Measurements from ENCODE around the gene SNAPC2. TPM values are rescaled to one million over a fixed set of nuclear protein-coding genes. Genes with fewer than 3 reads are reported as not detected.

Gene SNAPC2
- total RNA-seq, 4 donors from 2014 or later = 11.4 to 35.9 (median 13.0) TPM

DNA sequence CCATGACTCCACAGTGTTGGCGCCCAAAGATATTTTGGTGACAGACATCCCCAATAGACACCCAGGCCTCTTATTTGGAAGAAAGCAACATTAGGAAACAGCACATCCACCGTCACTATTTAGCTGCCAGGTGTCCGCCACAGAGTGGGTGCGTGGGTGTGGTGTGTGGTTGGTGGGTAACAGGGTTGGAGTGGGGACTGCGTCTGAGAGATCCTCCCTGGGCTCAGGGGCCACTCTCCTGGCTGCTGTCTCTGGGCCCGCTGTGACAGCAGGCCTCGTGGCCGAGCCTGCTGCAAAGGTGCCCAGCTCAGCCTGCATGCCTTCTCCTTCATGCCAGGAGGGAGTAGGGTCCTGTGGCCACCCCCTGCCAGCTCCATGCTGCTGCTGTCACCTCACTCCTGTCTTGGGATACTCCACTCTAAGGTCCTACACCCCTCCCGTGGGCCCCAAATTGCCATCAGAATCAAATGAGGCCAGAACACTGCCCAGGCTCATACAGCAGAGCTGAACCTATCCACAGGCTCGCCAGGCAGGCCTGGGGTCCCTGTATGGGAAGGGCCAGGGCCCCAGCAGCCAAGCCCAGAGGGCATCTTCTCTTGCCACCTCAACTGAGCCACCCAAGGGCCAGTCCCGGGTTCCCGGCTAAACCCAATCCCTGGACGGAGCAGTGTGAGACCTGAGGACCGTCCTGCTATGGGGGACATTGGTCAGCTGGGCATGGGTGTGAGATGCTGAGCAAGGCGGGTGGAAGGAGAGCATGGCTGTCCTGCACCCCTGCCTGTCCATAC, 48.1 kb downstream of the SNAPC2 start:
- in situ Hi-C loops (cut with MboI; ENCODE audit: low pct_ligation_motif_present in 1 of 4, low pct_unique_long_range_greater_than_20kb in 1 of 4, low sequenced_read_pairs in 3 of 4) = loop anchor here in 1 of 4 donors (25.0 kb wide), 1 partner anchor 269 kb away; no protein-coding TSS in a partner anchor
- DNase-seq = no peak
- Histone ChIP-seq H3K4me3 (no peak overlapping the region), H3K27ac (no peak overlapping the region), H3K27me3 (no peaks in the 10 kb centered on the region), H3K36me3 (peaks cover 0 to 41% (median 9%) of the 10 kb centered on the region in 4 donors), H3K9me3 (no peaks in the 10 kb centered on the region), H3K4me1 (no peaks in the 10 kb centered on the region)
- intact Hi-C loops (cut with DNase I; ENCODE audit: low total_unique reads) = no loop called here
- TF ChIP-seq, protein P1, sequence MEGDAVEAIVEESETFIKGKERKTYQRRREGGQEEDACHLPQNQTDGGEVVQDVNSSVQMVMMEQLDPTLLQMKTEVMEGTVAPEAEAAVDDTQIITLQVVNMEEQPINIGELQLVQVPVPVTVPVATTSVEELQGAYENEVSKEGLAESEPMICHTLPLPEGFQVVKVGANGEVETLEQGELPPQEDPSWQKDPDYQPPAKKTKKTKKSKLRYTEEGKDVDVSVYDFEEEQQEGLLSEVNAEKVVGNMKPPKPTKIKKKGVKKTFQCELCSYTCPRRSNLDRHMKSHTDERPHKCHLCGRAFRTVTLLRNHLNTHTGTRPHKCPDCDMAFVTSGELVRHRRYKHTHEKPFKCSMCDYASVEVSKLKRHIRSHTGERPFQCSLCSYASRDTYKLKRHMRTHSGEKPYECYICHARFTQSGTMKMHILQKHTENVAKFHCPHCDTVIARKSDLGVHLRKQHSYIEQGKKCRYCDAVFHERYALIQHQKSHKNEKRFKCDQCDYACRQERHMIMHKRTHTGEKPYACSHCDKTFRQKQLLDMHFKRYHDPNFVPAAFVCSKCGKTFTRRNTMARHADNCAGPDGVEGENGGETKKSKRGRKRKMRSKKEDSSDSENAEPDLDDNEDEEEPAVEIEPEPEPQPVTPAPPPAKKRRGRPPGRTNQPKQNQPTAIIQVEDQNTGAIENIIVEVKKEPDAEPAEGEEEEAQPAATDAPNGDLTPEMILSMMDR (IDR thresholded peaks at IDR 0.05) = no peak
- no peak for TF ChIP-seq POLR2A (IDR thresholded peaks at IDR 0.05)
- TF ChIP-seq EP300 (IDR thresholded peaks at IDR 0.05; ENCODE audit: low read depth) = no peak
- TF ChIP-seq POLR2AphosphoS5 (IDR thresholded peaks at IDR 0.05) = no peak
- WGBS, 2 donors (ENCODE audit: low coverage in 1 of 2) = 92% methylated on average over 14 of the region's 15 CpGs; no CpG with 5 or more reads in 1 of the 2 donors

DNA sequence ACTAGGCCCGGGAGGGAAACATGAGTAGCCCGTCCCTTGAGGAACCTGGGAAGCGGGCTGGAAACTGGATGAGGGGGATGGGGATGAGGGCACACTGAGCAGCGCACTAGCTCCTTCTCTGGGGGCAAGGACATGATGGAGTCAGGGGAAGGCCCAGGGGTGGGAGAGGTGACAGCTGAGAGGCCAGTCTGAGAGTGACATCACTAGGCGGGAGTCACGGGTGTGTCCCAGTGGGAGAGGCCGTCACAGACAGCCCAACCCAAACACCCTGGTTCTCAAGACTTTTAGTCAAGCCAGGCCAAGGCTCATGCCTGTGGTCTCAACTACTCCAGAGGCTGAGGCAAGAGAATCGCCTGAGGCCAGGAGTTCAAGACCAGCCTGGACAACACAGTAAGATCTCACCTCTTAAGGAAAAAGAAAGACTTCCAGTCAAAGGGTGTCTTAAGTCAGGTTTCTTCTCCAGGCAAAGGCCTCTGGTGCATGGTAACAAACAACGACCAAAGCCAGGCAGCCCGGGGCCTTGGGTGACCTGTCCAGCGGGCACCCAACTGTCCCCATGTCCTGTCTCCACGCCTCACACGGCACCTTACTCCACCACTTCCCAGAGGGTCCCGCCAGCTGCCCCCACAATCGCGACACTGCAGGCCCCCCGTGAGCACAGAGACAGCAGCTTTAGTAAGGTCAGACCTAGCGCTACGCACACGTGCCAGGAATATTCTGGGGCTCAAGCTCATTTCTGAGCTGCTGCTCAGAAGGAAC, 48.8 kb downstream of the SNAPC2 start:
- H3K36me3 ChIP-seq = peaks cover 0 to 41% (median 9%) of the 10 kb centered on the region in 4 donors
- no peak for DNase-seq
- no peaks in the 10 kb centered on the region for H3K4me1 ChIP-seq
- intact Hi-C loops (cut with DNase I; ENCODE audit: low total_unique reads) = no loop called here
- H3K4me3 ChIP-seq = no peak overlapping the region
- 92 to 100% methylated on average over 1 to 20 of the region's 20 CpGs for WGBS, 2 donors (ENCODE audit: low coverage in 1 of 2)
- no peaks in the 10 kb centered on the region for H3K27me3 ChIP-seq
- TF ChIP-seq POLR2A (IDR thresholded peaks at IDR 0.05) (no peak), POLR2AphosphoS5 (IDR thresholded peaks at IDR 0.05) (no peak), EP300 (IDR thresholded peaks at IDR 0.05; ENCODE audit: low read depth) (no peak)
- TF ChIP-seq, protein P1 (IDR thresholded peaks at IDR 0.05) = no peak
- H3K9me3 ChIP-seq = no peaks in the 10 kb centered on the region
- in situ Hi-C loops (cut with MboI; ENCODE audit: low pct_ligation_motif_present in 1 of 4, low pct_unique_long_range_greater_than_20kb in 1 of 4, low sequenced_read_pairs in 3 of 4) = loop anchor here in 1 of 4 donors (25.0 kb wide), 1 partner anchor 268 kb away; no protein-coding TSS in a partner anchor
- H3K27ac ChIP-seq = no peak overlapping the region

DNA sequence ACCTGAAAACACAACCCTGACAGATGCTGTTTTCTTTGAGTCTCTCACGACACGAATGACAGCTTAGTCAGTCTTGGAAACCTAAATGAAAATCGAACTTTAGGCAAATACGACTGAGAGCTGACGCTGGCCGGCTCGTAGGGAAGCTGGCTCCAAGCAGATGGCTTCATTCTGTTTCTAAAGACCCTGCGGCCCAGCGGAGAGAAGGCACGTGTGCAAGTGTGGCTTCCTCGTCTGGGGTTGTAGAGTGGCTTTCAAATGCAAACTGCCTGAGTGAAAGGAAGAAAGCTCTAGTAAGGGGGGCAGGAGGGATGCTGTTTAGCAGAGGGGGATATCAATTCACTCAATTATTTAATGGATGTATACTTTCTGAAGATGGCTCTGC, 49.4 kb downstream of the SNAPC2 start:
- no peaks in the 10 kb centered on the region for H3K4me1 ChIP-seq
- no peak for TF ChIP-seq EP300 (IDR thresholded peaks at IDR 0.05; ENCODE audit: low read depth)
- no peak for TF ChIP-seq POLR2A (IDR thresholded peaks at IDR 0.05)
- TF ChIP-seq POLR2AphosphoS5 (IDR thresholded peaks at IDR 0.05) = no peak
- TF ChIP-seq, protein P1 (IDR thresholded peaks at IDR 0.05) = no peak
- no peak overlapping the region for H3K27ac ChIP-seq
- WGBS, 2 donors (ENCODE audit: low coverage in 1 of 2) = 72 to 91% methylated on average over 7 to 11 of the region's 11 CpGs
- H3K27me3 ChIP-seq = no peaks in the 10 kb centered on the region
- H3K4me3 ChIP-seq = no peak overlapping the region
- in situ Hi-C loops (cut with MboI; ENCODE audit: low pct_ligation_motif_present in 1 of 4, low pct_unique_long_range_greater_than_20kb in 1 of 4, low sequenced_read_pairs in 3 of 4) = loop anchor here in 1 of 4 donors (25.0 kb wide), 1 partner anchor 268 kb away; no protein-coding TSS in a partner anchor
- intact Hi-C loops (cut with DNase I; ENCODE audit: low total_unique reads) = no loop called here
- H3K9me3 ChIP-seq = no peaks in the 10 kb centered on the region
- DNase-seq = no peak
- peaks cover 0 to 38% (median 9%) of the 10 kb centered on the region in 4 donors for H3K36me3 ChIP-seq

Measured in transverse colon (tissue), 4 donors.